LHCN-M2 (cell line): Measurements from ENCODE around the gene CAAP1. TPM values are rescaled to one million over a fixed set of nuclear protein-coding genes. Genes with fewer than 3 reads are reported as not detected.
"Not testable (repeated sequence)": the region's sequence is repeated elsewhere in the genome, so short reads cannot be mapped to it uniquely, and the experiment has no call there.

Source experiments
- DNase-seq: peaks from one replicate; pipeline ENCODE4 v3.0.0-alpha.2; 2012; ENCODE audit warnings: low read depth
- total RNA-seq: library from RNA; depleted of rRNA; stranded (reverse); fragments of >200 nt; gene quantifications from 2 replicates; pipeline ENCODE4 v1.2.3, GENCODE V29; 2014; rRNA removed

The CAAP1 gene
- total RNA-seq, 1 experiment from 2014 or later = 18.5 TPM

DNA sequence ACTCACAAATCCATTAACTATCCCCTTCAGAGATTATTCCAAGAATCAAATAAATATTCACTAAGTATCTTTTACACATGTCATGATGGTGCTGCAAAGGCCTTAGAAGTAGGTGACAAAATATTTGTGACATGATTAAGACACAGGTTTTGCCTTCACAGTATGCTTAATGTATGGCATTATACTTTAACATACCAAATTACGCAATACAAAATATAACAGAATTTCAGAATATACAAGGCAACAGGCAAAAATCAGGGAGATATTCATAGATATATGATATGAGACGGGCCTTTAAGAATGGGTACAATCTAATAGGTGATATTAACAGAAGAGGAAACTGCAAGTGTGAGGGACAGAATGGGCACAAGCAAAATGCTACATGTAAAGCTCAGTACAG lies 41.6 kb downstream of the CAAP1 start:
- no peak for DNase-seq

DNA sequence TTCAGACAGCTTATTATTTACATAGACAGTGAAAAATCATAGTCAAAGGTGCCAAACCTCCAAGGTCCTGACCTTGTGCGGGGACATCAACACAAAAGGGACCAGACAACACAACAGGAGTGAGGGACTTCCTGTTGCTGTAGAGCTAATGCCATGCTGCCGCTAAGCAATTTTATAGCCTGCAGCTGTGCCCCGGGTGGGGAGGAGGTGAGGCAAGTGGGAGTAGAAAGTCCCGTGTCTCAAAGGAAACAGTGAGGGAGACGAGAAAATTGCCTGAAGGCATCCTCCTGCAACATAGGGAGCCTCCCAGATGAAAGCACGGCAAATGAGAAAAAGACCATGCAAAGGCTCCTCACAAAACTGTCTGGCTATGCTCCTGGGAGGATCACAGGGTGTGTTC lies 58.8 kb downstream of the CAAP1 start:
- peak; percentile 45 for DNase-seq

DNA sequence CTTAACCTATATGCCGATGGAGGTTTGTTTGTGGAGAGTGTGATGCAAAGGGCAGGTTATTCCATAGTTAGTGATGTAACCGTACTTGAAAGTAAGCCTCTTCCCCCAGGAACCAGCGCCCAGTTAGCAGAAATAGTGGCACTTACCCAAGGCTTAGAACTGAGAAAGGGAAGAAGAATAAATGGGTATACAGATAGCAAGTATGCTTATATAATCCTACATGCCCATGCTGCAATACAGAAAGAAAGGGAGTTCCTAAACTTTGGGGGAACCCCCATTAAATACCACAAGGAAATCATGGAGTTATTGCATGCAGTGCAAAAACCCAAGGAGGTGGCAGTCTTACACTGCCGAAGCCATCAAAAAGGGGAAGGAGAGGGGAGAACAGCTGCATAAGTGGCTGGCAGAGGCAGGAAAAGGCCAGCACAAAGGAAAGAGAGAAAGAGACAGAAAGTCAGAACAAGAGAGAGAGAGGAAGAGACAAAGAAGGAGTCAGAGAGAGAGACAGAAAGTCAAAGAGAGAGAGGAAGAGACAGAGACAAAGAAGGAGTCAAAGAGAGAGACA lies 64.1 kb downstream of the CAAP1 start:
- not testable (repeated sequence) for DNase-seq

DNA sequence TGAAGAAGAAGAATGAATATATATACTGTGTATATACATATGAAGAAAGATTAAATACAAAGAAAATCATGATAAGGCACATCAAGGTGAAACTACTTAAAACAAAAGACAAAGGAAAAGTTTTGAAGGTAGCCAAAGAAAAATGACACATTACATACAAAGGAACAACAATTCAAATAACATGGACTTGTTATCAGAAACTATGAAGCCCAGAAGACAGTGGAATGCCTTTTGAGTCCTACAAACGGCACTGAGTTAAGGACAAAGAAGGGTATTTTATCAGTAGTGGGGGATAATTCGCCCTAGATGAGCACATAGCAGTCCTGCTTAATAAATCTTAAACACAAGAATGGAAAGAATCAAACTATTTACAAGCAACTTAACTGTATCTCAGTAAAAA lies 77.8 kb downstream of the CAAP1 start:
- DNase-seq = no peak

DNA sequence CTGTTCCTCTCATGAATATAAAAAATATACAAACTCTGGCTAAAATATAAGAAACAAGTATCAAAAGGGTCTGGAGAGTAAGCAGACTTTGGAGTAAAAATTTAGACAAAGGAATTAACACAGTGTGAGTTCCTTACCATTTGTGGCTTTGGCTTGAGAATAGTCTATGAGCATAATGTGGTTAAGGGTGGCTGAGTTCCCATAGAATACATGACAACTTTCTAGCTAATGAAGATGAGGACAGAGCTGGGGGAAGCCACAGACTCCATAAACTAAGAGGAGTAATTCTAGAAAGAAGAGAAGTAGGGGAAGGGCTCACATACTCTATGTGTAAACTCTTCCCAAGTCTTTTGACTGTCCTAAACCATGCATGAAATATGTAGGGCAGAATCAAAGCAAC lies 79.4 kb downstream of the CAAP1 start:
- DNase-seq = no peak

DNA sequence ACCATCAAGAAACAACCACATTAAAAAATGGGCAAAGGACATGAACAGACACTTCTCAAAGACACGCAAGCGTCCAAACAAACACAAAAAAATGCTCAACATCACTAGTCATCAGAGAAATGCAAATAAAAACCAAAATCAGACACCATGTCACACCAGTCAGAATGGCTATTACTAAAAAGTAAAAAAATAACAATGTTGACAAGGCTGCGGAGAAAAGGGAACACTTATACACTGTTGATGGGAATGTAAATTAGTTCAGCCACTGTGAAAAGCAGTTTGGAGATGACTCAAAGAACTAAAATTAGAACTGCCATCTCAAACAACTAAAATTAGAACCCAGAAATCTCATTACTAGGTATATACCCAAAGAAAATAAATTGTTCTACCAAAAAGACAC lies 80.4 kb downstream of the CAAP1 start:
- no peak for DNase-seq

DNA sequence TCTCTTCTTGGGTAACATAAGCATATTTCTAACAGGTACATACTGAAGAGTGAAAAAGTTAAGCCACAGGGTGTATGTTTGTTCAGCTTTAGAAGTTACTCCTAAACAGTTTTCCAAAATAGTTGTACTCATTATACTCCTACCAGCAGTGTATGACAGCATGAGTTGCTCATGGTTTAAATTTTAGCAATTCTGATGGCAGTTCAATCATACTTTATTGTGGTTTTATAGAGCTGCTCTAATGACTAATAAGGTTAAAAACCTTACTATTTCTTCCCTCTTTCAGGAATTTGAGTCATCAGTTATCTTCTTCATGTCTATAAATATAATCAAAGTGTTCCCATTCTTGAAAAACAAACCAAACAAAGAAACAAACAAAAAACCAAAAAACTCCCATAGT lies 81.5 kb downstream of the CAAP1 start:
- peak; percentile 41 for DNase-seq

DNA sequence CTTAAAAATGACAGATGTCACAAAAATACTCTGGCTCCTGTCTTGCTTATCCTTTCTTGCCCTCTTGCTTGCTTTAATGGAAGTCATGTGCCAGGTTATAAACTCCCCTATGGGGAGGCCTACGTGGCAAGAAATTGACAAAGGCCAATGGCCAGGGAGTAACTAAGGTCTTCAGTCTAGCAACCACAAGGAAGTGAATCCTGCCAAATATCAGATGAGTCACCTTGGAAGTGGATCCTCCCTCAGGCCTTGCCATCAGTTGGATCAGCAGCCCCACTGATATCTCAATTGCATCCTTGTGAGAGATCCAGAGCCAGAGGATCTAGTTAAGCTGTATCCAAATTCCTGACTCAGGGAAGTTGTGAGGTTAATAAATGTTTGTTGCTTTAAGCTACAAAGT lies 82.8 kb downstream of the CAAP1 start:
- DNase-seq = peak; percentile 75

DNA sequence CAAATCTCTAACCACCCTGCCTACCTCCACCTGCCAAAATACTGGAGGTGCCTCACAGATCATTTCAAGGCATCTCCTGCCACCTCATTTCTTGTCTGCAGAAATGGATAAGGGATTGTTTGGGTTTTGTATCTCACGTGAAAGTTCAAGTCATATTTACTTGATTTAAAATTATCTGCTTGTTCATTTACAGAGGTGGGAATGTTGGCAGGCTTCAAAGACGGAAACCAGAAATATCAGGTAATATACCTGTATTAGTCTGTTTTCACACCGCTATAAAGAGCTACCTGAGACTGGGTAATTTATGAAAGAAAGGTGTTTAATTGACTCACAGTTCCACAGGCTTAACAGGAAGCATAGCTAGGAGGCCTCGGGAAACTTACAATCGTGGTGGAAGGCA lies 85.4 kb downstream of the CAAP1 start:
- DNase-seq = no peak

DNA sequence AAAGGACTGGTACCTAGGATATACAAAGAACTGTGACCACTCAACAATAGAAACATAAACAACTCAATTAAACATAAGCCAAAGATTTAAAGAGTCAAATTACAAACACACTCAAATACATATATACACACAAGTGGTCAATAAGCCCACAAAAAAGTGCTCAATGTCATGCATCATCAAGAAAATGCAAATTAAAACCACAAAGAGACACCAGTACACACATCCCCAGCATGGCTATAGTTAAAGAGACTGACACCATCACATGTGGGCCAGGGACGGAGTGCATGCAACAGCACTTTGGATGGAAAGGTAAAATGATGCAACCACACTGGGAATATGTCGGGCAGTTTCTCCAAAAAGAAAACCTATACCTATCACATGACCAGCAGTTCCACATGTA lies 89.7 kb downstream of the CAAP1 start:
- no peak for DNase-seq

DNA sequence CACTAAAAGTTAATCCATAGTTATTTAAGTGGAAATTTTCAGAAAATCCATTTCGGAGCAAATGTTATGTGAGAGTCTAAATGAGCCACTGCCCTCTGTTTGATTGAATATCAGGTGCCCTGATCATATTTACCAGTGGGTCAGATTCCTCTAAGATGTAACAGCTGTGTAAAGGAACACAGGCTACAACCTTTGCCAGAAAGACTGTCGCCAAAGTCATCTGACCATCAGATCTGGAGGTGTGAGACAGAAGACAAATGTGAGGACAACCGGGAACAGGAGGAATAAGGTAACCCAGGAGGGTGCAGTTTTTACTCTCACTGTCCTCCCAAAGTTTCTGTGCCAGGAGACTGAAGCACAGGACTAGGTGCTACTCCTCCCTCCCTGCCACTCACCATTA lies 90.8 kb downstream of the CAAP1 start:
- no peak for DNase-seq

DNA sequence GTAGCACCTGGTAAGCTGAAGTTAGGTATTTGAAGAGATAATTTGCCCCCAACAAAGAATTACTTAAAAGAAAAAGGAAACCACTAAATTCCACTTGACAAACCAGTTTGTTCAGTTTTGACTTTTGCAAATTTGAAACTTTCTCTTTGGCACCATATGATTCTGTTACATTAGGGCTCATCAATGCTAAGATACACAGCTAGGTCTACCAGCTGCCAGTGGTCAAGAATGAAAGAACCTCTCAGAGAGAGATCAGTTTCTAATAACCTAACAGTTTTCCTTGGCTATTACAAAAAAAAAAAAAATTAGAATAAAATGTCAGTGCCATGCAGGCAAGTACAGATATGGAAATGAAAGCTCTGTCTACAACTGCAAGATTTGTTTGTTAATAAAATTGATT lies 92.3 kb downstream of the CAAP1 start:
- DNase-seq = no peak

DNA sequence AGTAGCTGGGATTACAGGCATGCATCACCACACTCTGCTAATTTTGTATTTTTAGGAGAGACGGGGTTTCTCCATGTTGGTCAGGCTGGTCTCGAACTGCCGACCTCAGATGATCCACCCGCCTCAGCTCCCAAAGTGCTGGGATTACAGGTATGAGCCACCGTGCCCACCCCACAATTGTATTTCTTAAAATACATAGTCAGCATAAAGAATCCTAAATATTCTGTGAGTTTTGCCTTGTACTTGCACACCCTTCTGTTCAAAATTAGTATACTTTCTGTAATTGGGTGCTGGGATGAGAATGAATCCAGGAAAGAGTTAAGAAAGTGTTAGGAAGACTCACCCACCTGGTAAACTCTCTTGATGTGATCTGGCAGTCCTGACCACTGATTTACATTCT lies 101.3 kb downstream of the CAAP1 start:
- no peak for DNase-seq

Other genes starting within 250 kb of the CAAP1 start
- 32.3 and 43.7 TPM in 2 replicates for gene PLAA, start 54.4 kb upstream of the CAAP1 start, total RNA-seq
- gene IFT74, start 63.6 kb upstream of the CAAP1 start, total RNA-seq = 21.0 and 26.8 TPM in 2 replicates
- gene LRRC19, start 112.9 kb upstream of the CAAP1 start, total RNA-seq = not detected in 2 replicates
- 2.6 and 3.3 TPM in 2 replicates for gene TEK, start 216.4 kb upstream of the CAAP1 start, total RNA-seq